K562 (cell line): Measurements from ENCODE around the gene ZDHHC12. TPM values are rescaled to one million over a fixed set of nuclear protein-coding genes. Genes with fewer than 3 reads are reported as not detected.

Experiments used
- ASH1L ChIP-seq: fragments of 450-650 bp; IDR thresholded peaks from 2 replicates; pipeline ENCODE4 v1.6.1; 2018; ENCODE audit warnings: borderline replicate concordance, mild to moderate bottlenecking, low read depth; ENCODE audit not compliant: partially characterized antibody
- ESRRA ChIP-seq: fragments of 450-650 bp; IDR thresholded peaks from 2 replicates; pipeline ENCODE4 v1.6.1; 2014; ENCODE audit warnings: low read depth, mild to moderate bottlenecking, moderate library complexity, borderline replicate concordance
- GTF2A2 ChIP-seq: IDR thresholded peaks from 2 replicates; pipeline ENCODE4 v1.6.1; 2016; ENCODE audit warnings: mild to moderate bottlenecking, missing genetic modification characterization, missing compliant biosample characterization
- NONO ChIP-seq, 2 experiments: fragments of 200-400 bp in 1 of 2; fragments of 450-650 bp in 1 of 2; formaldehyde crosslinking in 1 of 2; IDR thresholded peaks; 2 replicates each; pipeline ENCODE4 v1.6.1; 2017; ENCODE audit warnings: low read depth in 2 of 2, mild to moderate bottlenecking in 2 of 2, moderate library complexity in 2 of 2, low read length in 1 of 2
- PRMT5 ChIP-seq: sonication (generic); formaldehyde crosslinking; IDR thresholded peaks from 2 replicates; pipeline ENCODE4 v1.5.0; 2020; ENCODE audit warnings: missing genetic modification reagents
- SOX6 ChIP-seq: fragments of 450-650 bp; IDR thresholded peaks from 2 replicates; pipeline ENCODE4 v1.6.1; 2014; ENCODE audit warnings: mild to moderate bottlenecking
- SRSF3 ChIP-seq: fragments of 200-400 bp; formaldehyde crosslinking; IDR thresholded peaks from 2 replicates; pipeline ENCODE4 v1.6.1; 2016; ENCODE audit warnings: mild to moderate bottlenecking, low read length, moderate library complexity; ENCODE audit not compliant: insufficient read depth
- U2AF1 ChIP-seq: fragments of 200-400 bp; formaldehyde crosslinking; optimal IDR thresholded peaks from 2 replicates; pipeline ENCODE3; 2017; ENCODE audit warnings: mild to moderate bottlenecking, low read depth, low read length, moderate library complexity
- ZBED1 ChIP-seq: IDR thresholded peaks from 2 replicates; pipeline ENCODE4 v1.6.1; 2014
- ZNF589 ChIP-seq: fragments of 200-800 bp; sonication (Bioruptor generic); IDR thresholded peaks from 2 replicates; pipeline ENCODE4 v1.6.1; 2016; ENCODE audit warnings: low read depth, missing genetic modification characterization, missing compliant biosample characterization
- ZNF695 ChIP-seq: fragments of 450-650 bp; formaldehyde crosslinking; IDR thresholded peaks from 2 replicates; pipeline ENCODE4 v1.4.0; 2020; ENCODE audit warnings: mild to moderate bottlenecking, moderate library complexity
- ZSCAN32 ChIP-seq: fragments of 450-650 bp; formaldehyde crosslinking; IDR thresholded peaks from 2 replicates; pipeline ENCODE4 v1.4.0; 2020; ENCODE audit warnings: mild to moderate bottlenecking, moderate library complexity
- polyA plus RNA-seq, 8 experiments: library from polyadenylated mRNA; depleted of rRNA in 4 of 8; stranded (reverse) in 5 of 8; unstranded in 3 of 8; fragments of >200 nt; fragmentation: Nextera tagmentation in 2 of 8; fragmentation: Illumina TruSeq in 1 of 8; extraction: Ambion mirVana in 2 of 8; extraction: Trizol in 1 of 8; gene quantifications; 2 replicates each; pipeline versions ENCODE4 v1.2.1 to v1.2.3, GENCODE V29; 2011 to 2014; ENCODE audit warnings: inconsistent platforms in 1 of 8, missing spikeins in 1 of 8
- total RNA-seq, 7 experiments: library from RNA; depleted of rRNA in 6 of 7; stranded (reverse); fragments of >200 nt in 6 of 7; fragmentation: Illumina TruSeq in 2 of 7; extraction: Trizol in 2 of 7; gene quantifications; 2 replicates each; pipeline versions ENCODE4 v1.2.1 to v1.2.3, GENCODE V29; 2011 to 2021; ENCODE audit warnings: low replicate concordance in 1 of 7
- TF ChIP-seq, protein P1 (sequence below): fragments of 250-450 bp; sonication (Bioruptor Pico); IDR thresholded peaks from 2 replicates; pipeline ENCODE4 v1.9.0; 2021; ENCODE audit warnings: mild to moderate bottlenecking, inconsistent platforms
- TF ChIP-seq, protein P2 (sequence below): fragments of 200-800 bp; sonication (Bioruptor generic); IDR thresholded peaks from 2 replicates; pipeline ENCODE4 v1.6.1; 2017; ENCODE audit warnings: missing genetic modification characterization, missing compliant biosample characterization
- TF ChIP-seq, protein P3 (sequence below): fragments of 250-450 bp; sonication (Bioruptor Pico); IDR thresholded peaks from 2 replicates; pipeline ENCODE4 v1.4.0; 2020; ENCODE audit warnings: mild to moderate bottlenecking, moderate library complexity, borderline replicate concordance
- TF ChIP-seq, protein P4 (sequence below), 2 experiments: fragments of 250-450 bp in 1 of 2; fragments of 450-650 bp in 1 of 2; sonication (Bioruptor Pico) in 1 of 2; IDR thresholded peaks; 2 replicates each; pipeline versions ENCODE4 v1.6.1 to v1.8.0; 2016 to 2021; ENCODE audit warnings: mild to moderate bottlenecking in 2 of 2, moderate library complexity in 2 of 2, missing compliant biosample characterization in 1 of 2, missing genetic modification characterization in 1 of 2

Gene ZDHHC12
- total and polyA plus RNA-seq, 9 of the 15 experiments (the other 6 are each of a cell fraction or from before 2014, with no cell fraction given): 0.21 to 38.0 (median 13.8) TPM

DNA sequence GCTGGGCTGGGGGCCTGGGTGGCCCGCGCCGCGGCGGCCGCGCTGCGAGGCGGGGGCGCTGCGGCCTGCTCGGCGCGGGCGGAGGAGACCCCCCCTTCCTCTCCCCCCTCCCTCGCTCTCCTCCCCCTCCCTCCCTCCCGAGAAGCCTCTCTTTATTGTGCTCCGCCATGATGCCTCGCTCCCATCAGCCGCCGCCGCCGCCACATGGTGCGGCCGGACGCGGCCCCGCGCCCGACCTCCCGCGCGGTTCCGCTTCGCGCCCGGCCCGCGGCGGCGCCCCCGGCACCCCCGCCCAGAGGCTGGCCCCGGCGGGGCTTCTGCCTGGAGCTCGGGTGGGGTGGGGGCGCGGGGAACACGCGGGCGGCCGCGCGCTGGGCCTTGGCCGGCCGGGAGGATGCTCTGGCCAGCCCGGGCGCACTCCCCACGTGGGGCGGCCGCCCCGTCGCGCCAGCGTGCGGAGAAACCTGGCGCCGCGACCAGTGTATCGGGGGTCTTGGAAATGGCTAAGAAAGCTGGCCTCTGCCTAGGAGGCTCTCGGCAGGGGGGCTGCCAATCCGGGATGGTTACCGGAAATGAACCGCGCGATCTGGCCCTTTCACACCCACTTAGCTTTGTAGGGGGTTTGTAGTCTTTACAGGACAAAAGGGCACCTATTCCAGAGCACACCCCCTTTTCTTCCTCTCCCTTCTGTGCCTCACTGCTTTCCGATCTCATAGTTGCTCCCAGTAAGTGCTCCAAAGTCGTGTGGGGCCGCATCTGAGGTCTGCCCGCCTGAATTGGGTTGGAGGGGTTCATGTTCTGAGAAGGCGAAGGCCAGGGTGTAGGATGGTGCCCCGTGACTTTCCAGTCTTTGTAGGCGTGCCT lies 33.9 kb downstream of the ZDHHC12 start (continued):
- TF ChIP-seq, protein P1, sequence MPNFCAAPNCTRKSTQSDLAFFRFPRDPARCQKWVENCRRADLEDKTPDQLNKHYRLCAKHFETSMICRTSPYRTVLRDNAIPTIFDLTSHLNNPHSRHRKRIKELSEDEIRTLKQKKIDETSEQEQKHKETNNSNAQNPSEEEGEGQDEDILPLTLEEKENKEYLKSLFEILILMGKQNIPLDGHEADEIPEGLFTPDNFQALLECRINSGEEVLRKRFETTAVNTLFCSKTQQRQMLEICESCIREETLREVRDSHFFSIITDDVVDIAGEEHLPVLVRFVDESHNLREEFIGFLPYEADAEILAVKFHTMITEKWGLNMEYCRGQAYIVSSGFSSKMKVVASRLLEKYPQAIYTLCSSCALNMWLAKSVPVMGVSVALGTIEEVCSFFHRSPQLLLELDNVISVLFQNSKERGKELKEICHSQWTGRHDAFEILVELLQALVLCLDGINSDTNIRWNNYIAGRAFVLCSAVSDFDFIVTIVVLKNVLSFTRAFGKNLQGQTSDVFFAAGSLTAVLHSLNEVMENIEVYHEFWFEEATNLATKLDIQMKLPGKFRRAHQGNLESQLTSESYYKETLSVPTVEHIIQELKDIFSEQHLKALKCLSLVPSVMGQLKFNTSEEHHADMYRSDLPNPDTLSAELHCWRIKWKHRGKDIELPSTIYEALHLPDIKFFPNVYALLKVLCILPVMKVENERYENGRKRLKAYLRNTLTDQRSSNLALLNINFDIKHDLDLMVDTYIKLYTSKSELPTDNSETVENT (CRISPR knock-in tag): no peak
- TF ChIP-seq, protein P2, sequence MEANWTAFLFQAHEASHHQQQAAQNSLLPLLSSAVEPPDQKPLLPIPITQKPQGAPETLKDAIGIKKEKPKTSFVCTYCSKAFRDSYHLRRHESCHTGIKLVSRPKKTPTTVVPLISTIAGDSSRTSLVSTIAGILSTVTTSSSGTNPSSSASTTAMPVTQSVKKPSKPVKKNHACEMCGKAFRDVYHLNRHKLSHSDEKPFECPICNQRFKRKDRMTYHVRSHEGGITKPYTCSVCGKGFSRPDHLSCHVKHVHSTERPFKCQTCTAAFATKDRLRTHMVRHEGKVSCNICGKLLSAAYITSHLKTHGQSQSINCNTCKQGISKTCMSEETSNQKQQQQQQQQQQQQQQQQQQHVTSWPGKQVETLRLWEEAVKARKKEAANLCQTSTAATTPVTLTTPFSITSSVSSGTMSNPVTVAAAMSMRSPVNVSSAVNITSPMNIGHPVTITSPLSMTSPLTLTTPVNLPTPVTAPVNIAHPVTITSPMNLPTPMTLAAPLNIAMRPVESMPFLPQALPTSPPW (CRISPR knock-in tag): no peak
- TF ChIP-seq NONO (IDR thresholded peaks at IDR 0.05; ENCODE audit: low read depth in 2 of 2, low read length in 1 of 2) (no peak), ZBED1 (no peak), ZNF589 (CRISPR knock-in tag) (no peak), U2AF1 (no peak), ZNF695 (CRISPR knock-in tag) (no peak), ZSCAN32 (CRISPR knock-in tag) (no peak), GTF2A2 (tag) (no peak), PRMT5 (no peak), ASH1L (no peak), ESRRA (no peak), SRSF3 (no peak), SOX6 (no peak)
- TF ChIP-seq, protein P3, sequence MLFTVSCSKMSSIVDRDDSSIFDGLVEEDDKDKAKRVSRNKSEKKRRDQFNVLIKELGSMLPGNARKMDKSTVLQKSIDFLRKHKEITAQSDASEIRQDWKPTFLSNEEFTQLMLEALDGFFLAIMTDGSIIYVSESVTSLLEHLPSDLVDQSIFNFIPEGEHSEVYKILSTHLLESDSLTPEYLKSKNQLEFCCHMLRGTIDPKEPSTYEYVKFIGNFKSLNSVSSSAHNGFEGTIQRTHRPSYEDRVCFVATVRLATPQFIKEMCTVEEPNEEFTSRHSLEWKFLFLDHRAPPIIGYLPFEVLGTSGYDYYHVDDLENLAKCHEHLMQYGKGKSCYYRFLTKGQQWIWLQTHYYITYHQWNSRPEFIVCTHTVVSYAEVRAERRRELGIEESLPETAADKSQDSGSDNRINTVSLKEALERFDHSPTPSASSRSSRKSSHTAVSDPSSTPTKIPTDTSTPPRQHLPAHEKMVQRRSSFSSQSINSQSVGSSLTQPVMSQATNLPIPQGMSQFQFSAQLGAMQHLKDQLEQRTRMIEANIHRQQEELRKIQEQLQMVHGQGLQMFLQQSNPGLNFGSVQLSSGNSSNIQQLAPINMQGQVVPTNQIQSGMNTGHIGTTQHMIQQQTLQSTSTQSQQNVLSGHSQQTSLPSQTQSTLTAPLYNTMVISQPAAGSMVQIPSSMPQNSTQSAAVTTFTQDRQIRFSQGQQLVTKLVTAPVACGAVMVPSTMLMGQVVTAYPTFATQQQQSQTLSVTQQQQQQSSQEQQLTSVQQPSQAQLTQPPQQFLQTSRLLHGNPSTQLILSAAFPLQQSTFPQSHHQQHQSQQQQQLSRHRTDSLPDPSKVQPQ (CRISPR knock-in tag): no peak
- TF ChIP-seq, protein P4, sequence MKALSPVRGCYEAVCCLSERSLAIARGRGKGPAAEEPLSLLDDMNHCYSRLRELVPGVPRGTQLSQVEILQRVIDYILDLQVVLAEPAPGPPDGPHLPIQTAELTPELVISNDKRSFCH (CRISPR knock-in tag; IDR thresholded peaks at IDR 0.05): no peak
- TF ChIP-seq, protein P4 (tag; IDR thresholded peaks at IDR 0.05): no peak
